Esophagus squamous epithelium (tissue), 4 donors: ENCODE results near the gene SSC5D.

Source experiments
- POLR2A ChIP-seq, 4 donors: fragments of 450-650 bp; IDR thresholded peaks; one replicate each; pipeline ENCODE4 v1.6.1; 2017; ENCODE audit warnings: antibody characterized with exemption in 4 of 4, mild to moderate bottlenecking in 4 of 4, moderate library complexity in 3 of 4
- TF ChIP-seq, protein P1 (sequence below), 6 experiments: fragments of 450-650 bp in 4 of 6; fragments of 200-600 bp in 2 of 6; sonication (generic) in 2 of 6; IDR thresholded peaks; one replicate each; pipeline ENCODE4 v1.5.1; 2016 to 2019; ENCODE audit warnings: antibody characterized with exemption in 6 of 6, mild to moderate bottlenecking in 4 of 6, moderate library complexity in 4 of 6

DNA sequence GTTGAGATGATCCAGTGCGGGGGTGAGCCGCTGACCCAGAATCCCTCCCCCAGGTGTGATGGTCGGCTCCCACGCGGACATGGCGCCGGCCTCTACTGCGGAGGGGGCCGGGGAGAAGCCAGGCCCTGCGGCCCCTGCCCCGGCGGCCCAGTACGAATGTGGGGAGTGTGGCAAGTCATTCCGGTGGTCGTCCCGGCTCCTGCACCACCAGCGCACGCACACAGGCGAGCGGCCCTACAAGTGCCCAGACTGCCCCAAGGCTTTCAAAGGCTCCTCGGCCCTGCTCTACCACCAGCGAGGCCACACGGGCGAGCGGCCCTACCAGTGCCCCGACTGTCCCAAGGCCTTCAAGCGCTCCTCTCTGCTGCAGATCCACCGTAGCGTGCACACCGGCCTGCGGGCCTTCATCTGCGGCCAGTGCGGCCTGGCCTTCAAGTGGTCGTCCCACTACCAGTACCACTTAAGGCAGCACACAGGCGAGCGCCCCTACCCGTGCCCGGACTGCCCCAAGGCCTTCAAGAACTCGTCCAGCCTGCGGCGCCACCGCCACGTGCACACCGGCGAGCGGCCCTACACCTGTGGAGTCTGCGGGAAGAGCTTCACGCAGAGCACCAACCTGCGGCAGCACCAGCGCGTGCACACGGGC is 7.0 kb upstream of the SSC5D start:
- TF ChIP-seq POLR2A (IDR thresholded peaks at IDR 0.05) = no peak
- TF ChIP-seq, protein P1, sequence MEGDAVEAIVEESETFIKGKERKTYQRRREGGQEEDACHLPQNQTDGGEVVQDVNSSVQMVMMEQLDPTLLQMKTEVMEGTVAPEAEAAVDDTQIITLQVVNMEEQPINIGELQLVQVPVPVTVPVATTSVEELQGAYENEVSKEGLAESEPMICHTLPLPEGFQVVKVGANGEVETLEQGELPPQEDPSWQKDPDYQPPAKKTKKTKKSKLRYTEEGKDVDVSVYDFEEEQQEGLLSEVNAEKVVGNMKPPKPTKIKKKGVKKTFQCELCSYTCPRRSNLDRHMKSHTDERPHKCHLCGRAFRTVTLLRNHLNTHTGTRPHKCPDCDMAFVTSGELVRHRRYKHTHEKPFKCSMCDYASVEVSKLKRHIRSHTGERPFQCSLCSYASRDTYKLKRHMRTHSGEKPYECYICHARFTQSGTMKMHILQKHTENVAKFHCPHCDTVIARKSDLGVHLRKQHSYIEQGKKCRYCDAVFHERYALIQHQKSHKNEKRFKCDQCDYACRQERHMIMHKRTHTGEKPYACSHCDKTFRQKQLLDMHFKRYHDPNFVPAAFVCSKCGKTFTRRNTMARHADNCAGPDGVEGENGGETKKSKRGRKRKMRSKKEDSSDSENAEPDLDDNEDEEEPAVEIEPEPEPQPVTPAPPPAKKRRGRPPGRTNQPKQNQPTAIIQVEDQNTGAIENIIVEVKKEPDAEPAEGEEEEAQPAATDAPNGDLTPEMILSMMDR (IDR thresholded peaks at IDR 0.05) = no peak
